ENCODE measurements around the gene GAMT.

Gene GAMT

DNA sequence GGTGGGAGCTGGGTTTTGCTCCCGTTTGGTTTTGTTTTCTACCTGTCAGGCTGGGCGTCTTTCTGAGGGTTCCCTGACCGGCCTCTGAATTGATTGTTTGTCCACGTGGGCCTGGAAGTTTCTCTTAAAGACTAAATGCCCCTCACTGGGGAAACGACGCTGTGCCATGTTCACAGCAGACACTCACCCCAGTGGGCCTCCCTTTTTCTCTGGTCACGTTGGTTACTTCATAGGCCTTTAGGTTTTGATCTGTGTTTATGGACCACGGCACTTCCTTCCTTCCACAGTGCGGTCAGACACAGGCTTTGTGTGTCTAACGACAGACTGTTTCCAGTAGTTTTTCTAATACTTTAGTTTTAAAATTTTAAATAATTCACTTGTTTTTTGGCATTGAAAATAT is 37.7 kb downstream of the GAMT start:
- no peak for DNase-seq

DNA sequence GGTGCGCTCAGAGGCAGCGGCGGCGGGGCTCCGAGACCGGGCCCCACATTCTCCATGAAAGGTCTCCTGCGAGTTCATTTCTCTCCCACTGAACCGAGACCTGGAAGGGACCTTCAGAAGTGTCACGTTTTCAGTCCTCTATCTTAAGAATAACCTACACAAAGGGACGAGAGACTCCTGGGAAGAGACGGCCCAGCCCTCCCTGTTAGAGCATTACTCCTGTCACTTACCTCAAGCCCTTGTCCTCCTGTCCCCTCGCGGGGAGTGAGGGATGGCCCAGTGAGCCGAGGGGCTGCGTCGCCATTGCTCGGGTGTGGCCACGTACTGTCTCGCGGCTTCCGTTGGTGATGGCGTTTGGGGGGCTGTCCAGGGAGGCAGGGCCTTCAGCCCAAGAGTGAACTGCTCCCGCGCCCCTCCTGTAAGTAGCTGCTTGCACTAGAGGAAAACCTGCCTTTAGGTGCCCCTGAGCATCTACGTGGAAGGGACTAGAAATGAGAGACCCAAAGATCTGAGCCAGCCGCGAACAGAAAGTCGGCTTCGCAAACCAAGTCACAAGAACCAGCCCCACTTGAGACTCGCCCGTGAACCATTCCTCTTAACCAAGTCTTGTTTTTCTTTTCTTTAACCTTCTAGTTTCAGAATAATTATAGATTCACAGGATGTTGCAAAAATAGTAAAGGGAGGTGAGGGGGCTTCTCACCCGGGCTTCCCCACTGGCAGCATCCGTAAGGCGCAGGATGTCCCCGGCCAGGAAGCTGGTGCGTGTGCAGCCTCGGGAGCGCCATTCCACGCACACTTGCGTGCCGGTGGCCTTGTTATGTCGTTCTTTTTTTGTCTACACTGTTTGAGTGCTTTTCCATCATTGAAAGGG is 38.7 kb downstream of the GAMT start:
- DNase-seq = no peak

DNA sequence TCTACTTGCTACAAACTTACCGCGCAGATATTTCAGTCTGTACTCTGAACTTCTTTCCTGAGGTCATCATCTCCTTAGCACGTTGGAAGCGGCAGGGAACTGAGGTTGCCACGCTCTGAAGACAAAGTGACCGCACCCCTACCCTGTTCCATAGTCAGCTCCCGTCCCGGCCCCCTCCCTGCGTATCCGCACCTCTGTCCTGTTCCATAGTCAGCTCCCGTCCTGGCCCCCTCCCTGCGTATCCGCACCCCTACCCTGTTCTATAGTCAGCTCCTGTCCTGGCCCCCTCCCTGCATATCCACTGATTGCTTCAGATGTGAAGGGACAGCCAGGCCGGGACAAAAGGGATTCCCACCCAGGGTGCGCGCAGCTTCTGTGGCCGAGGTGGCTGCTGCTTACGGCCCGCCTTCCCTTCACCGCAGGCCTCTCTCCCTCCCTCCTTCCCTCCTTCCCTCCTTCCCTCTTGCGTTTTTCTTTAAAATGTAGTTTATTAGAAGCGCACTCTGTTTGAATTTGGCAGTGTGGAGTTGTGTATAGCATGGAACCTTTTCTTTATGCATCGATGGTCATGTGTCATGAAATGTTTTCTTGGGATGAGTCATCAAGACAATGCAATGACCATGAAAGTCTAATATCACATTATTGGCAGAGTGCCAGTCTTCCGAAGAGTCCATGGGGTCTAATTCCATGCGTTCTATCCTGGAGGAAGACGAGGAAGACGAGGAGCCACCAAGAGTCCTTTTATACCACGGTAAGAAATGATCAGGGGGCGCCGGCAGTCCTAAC is 39.5 kb downstream of the GAMT start:
- no peak for DNase-seq

DNA sequence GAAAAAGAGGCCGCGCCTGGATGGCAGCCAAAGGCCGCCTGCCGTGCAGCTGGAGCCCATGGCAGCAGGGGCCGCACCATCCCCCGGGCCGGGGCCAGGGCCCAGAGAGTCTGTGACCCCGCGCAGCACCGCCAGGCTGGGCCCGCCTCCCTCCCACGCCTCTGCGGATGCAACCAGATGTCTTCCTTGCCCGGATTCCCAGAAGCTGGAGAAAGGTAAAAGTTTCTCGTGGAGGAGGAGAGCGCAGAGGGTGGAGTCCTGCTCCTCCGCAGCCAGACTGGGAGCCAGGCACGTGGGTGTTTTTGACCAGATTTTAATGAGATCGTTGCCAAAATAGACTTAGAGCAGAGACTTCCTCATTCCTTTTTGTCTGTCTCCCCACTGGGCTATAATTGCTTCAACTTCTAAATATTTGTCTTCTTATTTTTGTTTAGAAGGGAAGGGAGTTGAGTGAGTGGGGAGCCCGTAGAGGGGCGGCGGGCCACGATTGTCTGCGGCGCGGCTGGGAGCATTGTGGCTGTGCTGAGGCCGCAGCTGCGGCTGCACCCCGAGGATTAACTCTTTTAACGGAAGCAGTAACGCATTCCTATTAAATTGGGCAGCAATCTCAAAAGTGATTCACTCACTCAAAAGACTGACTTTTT is 40.4 kb downstream of the GAMT start:
- no peak for DNase-seq

DNA sequence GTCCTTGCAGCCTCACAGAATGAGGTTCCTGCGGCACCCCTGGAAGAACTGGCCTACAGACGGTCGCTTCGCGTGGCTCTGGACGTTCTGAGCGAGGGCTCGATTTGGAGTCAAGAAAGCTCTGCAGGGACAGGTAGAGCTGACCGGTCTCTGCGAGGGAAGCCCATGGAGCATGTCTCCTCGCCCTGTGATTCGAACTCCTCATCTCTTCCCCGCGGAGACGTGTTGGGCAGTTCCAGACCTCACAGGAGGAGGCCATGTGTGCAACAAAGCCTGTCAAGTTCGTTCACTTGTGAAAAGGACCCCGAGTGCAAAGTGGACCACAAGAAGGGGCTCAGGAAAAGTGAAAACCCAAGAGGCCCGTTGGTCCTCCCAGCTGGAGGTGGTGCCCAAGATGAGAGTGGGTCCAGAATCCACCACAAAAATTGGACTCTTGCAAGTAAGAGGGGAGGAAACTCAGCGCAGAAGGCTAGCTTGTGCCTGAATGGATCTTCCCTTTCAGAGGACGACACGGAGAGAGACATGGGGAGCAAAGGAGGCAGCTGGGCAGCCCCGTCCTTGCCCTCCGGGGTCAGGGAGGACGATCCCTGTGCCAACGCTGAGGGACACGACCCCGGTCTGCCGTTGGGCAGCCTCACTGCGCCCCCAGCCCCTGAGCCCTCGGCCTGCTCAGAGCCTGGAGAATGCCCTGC is 41.1 kb downstream of the GAMT start:
- DNase-seq = no peak

DNA sequence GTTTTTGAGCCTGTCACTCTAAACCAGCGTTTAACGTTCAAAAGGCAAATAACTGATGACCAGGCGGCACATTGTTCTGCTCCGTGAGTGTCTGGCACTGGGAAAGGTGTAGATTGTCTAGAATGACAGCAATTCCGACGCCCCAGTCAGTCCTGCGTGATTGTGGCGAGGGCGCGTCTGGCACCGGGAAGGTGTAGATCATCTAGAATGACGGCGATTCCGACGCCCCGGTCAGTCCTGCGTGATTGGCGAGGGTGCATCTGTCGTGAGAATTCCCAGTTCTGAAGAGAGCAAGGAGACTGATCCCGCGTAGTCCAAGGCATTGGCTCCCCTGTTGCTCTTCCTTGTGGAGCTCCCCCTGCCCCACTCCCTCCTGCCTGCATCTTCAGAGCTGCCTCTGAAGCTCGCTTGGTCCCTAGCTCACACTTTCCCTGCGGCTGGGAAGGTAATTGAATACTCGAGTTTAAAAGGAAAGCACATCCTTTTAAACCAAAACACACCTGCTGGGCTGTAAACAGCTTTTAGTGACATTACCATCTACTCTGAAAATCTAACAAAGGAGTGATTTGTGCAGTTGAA is 43.7 kb downstream of the GAMT start:
- no peak for DNase-seq

DNA sequence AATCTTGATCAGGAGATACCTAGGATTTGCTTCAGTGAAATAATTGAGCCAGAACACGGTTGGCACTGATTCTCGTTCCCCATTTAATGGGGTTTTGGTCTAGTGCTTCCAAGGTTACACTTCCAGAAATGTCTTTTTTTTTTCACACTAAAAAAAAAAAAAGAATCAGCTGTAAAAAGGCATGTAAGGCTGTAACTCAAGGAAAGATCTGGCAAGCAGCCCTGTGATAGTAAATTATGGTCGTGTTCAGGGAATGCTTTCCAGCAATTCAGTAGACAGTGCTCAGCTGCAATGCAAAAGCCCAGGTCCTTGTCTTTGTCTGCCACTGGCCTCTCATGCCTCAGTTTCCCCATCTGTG is 44.9 kb downstream of the GAMT start:
- no peak for DNase-seq

DNA sequence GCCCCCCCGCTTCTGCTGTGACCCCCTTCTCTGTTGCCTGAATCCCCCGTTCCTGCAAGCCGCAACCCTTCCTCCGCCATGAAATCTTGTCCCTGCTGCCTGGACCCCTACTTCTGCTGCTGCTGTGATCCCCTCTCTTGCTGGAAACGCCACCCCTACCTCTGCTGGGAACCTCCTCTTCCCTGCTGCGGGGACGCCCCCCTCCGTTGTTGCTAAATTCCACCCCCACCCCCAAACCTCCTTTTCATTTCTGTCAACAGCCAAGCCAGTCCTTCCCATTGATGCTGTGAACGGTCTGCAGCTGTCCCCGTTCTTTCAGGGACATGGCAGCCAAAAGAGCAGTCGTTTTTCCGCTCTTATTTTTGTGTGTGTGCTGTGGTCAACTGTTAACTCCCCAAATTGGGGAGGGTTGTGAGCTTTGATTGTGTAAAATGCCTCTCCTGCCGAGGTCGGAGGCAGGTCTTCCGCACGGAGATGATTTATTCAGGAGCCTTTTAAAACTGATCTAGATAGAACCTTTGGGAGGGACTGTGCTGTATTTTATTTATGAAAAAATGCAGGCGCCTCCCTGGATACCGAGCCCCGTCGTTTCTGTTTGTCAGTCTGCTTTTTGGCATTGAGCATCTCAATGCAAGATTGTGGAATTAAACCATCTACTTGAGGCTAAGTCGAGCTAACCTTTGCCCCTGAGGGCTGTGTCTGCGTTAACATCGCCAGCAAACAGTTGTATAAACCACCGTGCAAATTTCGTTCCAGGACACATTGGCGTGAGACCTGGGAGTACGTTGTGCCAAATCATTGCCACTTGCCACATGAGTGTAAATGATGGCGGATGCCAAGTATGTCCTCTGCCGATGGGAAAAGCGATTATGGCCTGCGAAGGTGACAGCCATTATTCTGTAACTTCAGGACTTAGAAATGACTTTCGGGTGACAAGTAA is 45.5 kb downstream of the GAMT start:
- no peak for DNase-seq

DNA sequence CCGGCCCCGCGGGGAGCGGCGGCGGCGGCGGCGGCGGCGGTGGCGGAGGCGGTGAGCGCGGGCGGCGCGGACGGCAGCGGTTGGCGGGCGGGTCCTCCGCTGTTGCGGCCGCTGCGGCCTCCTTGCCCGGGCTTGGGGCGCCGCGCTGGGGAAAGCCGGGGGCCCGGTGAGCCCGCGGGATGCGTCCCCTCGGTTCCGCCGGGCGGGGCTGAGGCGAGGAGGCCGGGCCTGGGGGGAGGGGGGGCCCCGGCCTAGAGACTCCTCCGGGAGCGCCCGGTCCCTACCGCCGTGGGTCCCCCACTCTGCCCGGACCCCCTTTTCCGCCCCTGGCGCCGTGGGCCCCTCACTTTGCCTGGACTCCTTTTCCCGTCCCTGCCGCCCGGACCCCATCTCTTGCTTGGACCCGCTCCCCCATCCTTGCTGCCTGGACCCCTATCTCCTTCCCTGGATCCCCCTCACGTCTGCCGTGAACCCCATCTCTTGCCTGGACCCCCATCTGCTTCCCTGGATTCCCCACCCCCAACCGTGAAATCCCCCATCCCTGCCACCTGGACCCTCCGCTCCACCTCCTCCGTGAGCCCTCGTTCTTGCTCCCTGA is 46.3 kb downstream of the GAMT start:
- DNase-seq = no peak

DNA sequence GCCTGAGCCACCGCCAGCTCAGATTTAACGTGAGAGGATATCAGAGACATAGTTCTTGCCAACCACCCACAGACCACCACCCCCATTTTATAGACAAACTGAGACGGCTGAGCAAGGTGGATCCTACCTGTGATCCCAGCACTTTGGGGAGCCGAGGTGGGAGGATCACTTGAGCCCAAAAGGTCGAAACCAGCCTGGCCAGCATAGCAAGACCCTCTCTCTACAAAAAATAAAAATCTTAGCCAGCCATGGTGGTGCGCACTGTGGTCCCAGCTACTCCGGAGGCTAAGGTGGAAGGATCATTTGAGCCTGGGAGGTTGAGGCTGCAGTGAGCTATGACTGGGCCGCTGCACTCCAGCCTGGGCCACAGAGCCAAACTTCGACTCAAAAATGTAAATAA is 48.2 kb downstream of the GAMT start:
- DNase-seq = no peak

DNA sequence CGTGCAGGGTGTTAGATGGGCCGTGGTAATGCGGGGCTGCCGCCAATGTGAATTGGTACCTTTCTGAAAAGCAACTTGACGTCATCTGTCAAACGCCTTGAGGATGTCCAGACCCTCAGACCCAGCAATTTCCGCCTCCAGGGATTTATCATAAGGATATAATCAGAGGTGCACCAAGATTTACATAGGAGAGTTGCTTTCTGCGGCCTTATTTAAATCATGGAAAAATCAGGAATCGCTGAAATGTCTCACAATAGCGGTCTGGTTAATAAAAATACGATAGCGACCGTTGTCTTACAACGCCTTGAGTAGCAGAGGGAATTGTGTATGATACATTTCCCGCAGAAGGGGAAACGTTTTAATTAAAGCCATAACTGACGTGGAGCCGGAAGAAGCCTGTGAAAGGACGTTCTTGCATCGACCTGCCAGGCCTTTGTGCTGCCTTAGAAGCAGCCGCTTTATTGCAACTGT is 49.9 kb downstream of the GAMT start:
- DNase-seq = no peak

DNA sequence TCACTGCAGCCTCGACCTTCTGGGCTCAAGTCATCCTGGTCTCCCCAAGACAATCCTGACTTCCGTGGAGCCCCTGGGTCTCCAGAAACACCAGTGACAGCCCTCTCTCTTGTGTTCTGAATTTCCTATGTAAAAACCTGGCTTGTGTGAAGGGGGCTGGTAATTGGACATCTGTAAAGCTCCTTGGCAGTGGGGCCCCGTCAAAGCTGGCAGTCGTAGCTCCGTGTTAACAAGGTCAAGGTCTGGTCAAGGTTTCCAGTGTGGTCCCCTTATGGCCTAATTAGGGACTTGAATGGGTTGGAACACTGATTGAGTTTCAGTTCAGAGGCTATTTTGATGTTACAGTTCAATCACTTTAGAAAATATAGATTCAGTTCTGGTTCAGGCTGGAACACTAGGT is 50.5 kb downstream of the GAMT start:
- no peak for DNase-seq

DNA sequence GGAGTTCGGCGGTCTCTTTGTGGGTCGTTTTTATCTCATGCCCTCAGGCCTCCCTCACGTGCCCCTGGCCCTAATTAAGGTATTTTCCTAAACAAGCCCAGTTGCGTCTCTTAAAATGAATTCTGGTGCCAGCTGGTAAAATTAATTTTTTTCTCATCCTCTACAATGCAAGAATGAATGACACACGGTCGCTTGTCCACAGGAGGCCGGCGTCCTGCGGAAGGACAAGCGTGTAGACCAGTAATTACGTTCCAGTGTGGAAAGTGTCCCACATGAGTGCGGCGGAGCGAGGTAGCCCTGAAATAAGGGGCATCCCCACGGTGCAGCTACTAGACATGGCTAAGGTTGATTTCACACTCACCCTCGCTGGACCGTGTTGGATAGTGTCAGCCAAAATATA is 52.1 kb downstream of the GAMT start:
- no peak for DNase-seq

Data from RPMI8226 (cell line).